ENCODE measurements around the gene NPAS3.

DNA sequence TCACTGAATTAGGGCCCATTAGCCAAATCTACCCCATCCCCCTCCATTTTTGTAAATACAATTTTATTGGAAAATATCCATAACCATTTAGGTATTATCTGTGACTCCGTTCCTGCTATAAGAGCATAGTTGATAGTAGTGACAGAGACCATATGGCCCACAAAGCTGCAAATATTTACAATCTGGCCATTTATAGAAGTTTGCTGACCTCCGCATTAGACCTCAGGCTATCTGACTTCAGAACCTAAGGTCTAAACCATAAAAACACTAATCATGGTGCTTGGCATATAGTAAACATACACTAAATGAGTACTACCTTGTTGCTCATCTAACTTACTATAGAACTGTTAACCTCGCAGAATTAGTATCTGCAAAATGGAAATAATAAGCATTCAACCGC lies 124.8 kb downstream of the NPAS3 start:
- TF ChIP-seq POLR2AphosphoS5 (IDR thresholded peaks at IDR 0.05; ENCODE audit: borderline replicate concordance, low read depth, low read length) (no peak), EZH2 (IDR thresholded peaks at IDR 0.05) (no peak)
